OCI-LY7 (cell line): ENCODE measurements around the gene ARL6IP6. TPM values are rescaled to one million over a fixed set of nuclear protein-coding genes. Genes with fewer than 3 reads are reported as not detected.

Experiments used
- Bru-seq: library from RNA; stranded (reverse); fragments of 400-500 nt; gene quantifications from one replicate; lab custom pipeline; 2021; lab: Mats Ljungman, UMichigan
- BruChase-seq, 2 experiments: library from RNA; stranded (reverse); fragments of 400-500 nt; gene quantifications; one replicate each; lab custom pipeline; 2021; lab: Mats Ljungman, UMichigan
- BruUV-seq: library from RNA; stranded (reverse); fragments of 400-500 nt; replicated peaks from 2 replicates; lab custom pipeline; 2021; lab: Mats Ljungman, UMichigan
- CTCF ChIA-PET: fragments of 300-600 bp; sonication (Branson Sonifier 250); formaldehyde crosslinking; loops from one replicate; lab custom pipeline; 2022; ENCODE audit warnings: antibody characterized with exemption; ENCODE audit not compliant: unreplicated experiment; lab: Charles Lee
- POLR2A ChIA-PET: fragments of 300-600 bp; sonication (Branson Sonifier 250); formaldehyde crosslinking; loops from one replicate; lab custom pipeline; 2022; ENCODE audit warnings: antibody characterized with exemption; lab: Charles Lee
- DNase-seq: peaks from one replicate; pipeline ENCODE4 v3.0.0-alpha.2; 2015; ENCODE audit warnings: low spot score
- H2AFZ ChIP-seq: fragments of 200-600 bp; sonication (generic), shearing (Covaris generic); 2 replicates; pipeline ENCODE4 v1.6.1; 2014; ENCODE audit warnings: mild to moderate bottlenecking, antibody characterized with exemption, low read length, moderate library complexity
- H3K27ac ChIP-seq: fragments of 200-600 bp; sonication (generic); 2 replicates; pipeline ENCODE4 v1.5.1; 2014; ENCODE audit warnings: mixed run types, low read depth, mild to moderate bottlenecking, moderate library complexity, low read length, inconsistent platforms; ENCODE audit not compliant: poor library complexity, severe bottlenecking
- H3K36me3 ChIP-seq: fragments of 200-600 bp; sonication (generic); 2 replicates; pipeline ENCODE4 v1.6.1; 2014; ENCODE audit warnings: mild to moderate bottlenecking, antibody characterized with exemption, low read length, moderate library complexity, mixed read lengths; ENCODE audit not compliant: insufficient read depth
- H3K4me1 ChIP-seq: fragments of 200-600 bp; sonication (generic); 2 replicates; pipeline ENCODE4 v1.5.1; 2014; ENCODE audit warnings: mild to moderate bottlenecking, low read length; ENCODE audit not compliant: insufficient read depth, poor library complexity, severe bottlenecking
- H3K4me2 ChIP-seq: fragments of 200-600 bp; sonication (generic); 2 replicates; pipeline ENCODE4 v1.6.1; 2014; ENCODE audit warnings: mild to moderate bottlenecking, low read length
- H3K4me3 ChIP-seq: fragments of 200-600 bp; sonication (generic); 2 replicates; pipeline ENCODE4 v1.5.1; 2014; ENCODE audit warnings: mild to moderate bottlenecking, low read depth, low read length; ENCODE audit not compliant: poor library complexity, severe bottlenecking
- H3K79me2 ChIP-seq: fragments of 200-600 bp; sonication (generic); 2 replicates; pipeline ENCODE4 v1.6.1; 2016; ENCODE audit warnings: low read depth, mild to moderate bottlenecking, low read length, moderate library complexity, mixed read lengths; ENCODE audit not compliant: insufficient read depth
- H3K9me2 ChIP-seq: fragments of 200-600 bp; sonication (generic); 2 replicates; pipeline ENCODE4 v1.6.1; 2016; ENCODE audit warnings: mild to moderate bottlenecking, low read length, mixed read lengths; ENCODE audit not compliant: insufficient read depth
- H3K9me3 ChIP-seq: fragments of 200-600 bp; sonication (generic); 2 replicates; pipeline ENCODE4 v1.6.1; 2014; ENCODE audit warnings: mild to moderate bottlenecking, mixed run types, low read length, mixed read lengths
- H4K20me1 ChIP-seq: fragments of 200-600 bp; sonication (generic); 2 replicates; pipeline ENCODE4 v1.6.1; 2014; ENCODE audit warnings: mild to moderate bottlenecking, antibody characterized with exemption, low read length, moderate library complexity, mixed read lengths; ENCODE audit not compliant: insufficient read depth
- EZH2phosphoT487 ChIP-seq: fragments of 200-600 bp; sonication (generic); IDR thresholded peaks from 2 replicates; pipeline ENCODE4 v1.6.1; 2018; ENCODE audit warnings: low read depth, borderline replicate concordance, mild to moderate bottlenecking, mixed run types, antibody characterized with exemption, low read length, moderate library complexity, mixed read lengths
- intact Hi-C: fragments of 100-400 bp; cut with micrococcal nuclease; formaldehyde crosslinking; loops from one replicate; pipeline ENCODE4 v1.10.0; 2022; ENCODE audit not compliant: unreplicated experiment
- long read RNA-seq: library from polyadenylated mRNA; stranded (forward); transcript quantifications from one replicate; pipeline ENCODE4 v2.0.0, GENCODE V29; 2022
- total RNA-seq, 2 experiments: library from RNA; depleted of rRNA in 1 of 2; stranded (reverse); fragments of >200 nt in 1 of 2; shearing (Covaris generic) in 1 of 2; gene quantifications; 2 replicates each; pipeline ENCODE4 v1.2.3, GENCODE V29; 2014 to 2022
- TF ChIP-seq, protein P1 (sequence below): fragments of 200-600 bp; sonication (generic); conservative IDR thresholded peaks from 2 replicates; pipeline ENCODE4 v1.5.1; 2014; ENCODE audit warnings: mild to moderate bottlenecking, antibody characterized with exemption, low read length, moderate library complexity, mixed read lengths

The ARL6IP6 gene
- total RNA-seq (2014; rRNA removed; shearing (Covaris generic)), result 34.6 and 38.3 TPM in 2 replicates
- 58.3 and 61.8 TPM in 2 replicates for total RNA-seq (2022)
- Bru-seq, nascent RNA, result percentile 94 among the genes with signal in this experiment
- percentile 77 among the genes with signal in this experiment for BruChase-seq, experiment 1, labeled RNA remaining after a 6-hour chase
- BruChase-seq, experiment 2, labeled RNA remaining after a 2-hour chase, result percentile 85 among the genes with signal in this experiment
- long read RNA-seq, transcript ARL6IP6-201 (4 exons, 2,805 nt), result major isoform, 185 of 230 reads
- long read RNA-seq, partial matches to known transcripts, result 5 of 230 reads
- long read RNA-seq, other reads (novel, unspliced or antisense), result 35 of 230 reads

DNA sequence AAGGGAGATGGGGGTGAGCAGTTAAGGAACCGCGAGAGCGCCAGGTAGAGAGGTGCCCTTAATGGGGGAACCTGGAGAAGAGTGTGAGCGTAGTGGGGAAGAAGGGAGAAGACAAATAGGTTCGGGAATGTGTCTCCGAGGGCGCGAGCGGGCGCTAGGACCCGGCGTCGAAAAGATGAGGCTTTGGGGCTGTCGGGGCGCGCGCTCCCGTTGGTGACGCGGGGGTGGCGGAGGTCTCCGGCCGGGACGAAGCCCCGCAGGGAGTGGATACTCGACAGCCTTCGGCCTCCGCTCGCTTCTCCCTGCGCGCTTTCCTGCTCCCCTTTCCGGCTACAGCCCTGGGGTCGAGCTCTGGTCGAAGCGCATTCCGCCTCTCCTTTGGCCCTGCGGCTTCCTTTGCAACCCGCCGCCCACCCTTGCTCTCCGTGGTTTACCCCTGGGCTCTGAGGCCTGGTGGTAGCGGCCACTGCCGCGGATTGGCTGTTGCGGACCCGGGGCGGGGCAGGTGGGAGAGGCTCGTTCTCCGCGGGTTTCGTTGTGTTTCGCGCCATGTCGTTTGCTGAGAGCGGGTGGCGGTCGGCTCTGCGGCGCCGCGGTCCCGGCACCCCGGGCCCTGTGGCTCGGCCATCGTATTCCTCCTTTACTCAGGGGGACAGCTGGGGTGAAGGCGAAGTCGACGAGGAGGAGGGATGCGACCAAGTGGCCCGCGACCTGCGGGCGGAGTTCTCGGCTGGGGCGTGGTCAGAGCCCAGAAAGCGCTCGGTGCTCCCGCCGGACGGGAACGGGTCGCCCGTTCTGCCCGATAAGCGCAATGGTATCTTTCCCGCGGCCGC, at the start of gene ARL6IP6:
Gene ARL6IP6 (plus strand): TSS at position 545 of the 833 bp plus-strand sequence. CDS start 5 bp downstream, at position 550.
- CTCF ChIA-PET, result no interaction called here
- peaks cover 33% of the 10 kb centered on the region for H3K4me1 ChIP-seq

DNA sequence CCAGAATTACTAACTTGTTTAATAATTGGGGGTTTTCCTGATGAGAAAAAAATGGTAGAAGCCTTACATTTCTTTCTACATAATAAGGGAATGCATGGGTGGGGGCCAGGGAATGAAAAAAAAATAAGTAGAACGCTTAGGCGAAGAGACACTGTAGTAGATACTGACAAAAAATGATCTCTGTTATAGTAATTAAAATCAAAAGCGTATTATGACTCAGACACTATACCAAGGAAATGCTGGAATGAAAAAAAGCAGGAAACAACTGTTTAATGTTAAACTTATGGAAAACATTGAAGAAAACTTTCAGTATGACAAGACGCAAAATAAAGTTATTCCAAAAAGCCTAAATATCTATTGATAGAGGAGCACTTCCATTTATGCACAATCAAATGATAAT, 44.1 kb upstream of the ARL6IP6 start:
- peaks cover 98% of the 10 kb centered on the region for H3K36me3 ChIP-seq
- no TSS peak for BruUV-seq

More for the DNA sequence above, at the start of gene ARL6IP6:
- intact Hi-C loops, result loop anchor here (5.0 kb wide), 1 partner anchor 891 kb away; the partner anchor contains the start of gene ARL5A
- DNase-seq, result peak; percentile 94
- TF ChIP-seq, protein P1, sequence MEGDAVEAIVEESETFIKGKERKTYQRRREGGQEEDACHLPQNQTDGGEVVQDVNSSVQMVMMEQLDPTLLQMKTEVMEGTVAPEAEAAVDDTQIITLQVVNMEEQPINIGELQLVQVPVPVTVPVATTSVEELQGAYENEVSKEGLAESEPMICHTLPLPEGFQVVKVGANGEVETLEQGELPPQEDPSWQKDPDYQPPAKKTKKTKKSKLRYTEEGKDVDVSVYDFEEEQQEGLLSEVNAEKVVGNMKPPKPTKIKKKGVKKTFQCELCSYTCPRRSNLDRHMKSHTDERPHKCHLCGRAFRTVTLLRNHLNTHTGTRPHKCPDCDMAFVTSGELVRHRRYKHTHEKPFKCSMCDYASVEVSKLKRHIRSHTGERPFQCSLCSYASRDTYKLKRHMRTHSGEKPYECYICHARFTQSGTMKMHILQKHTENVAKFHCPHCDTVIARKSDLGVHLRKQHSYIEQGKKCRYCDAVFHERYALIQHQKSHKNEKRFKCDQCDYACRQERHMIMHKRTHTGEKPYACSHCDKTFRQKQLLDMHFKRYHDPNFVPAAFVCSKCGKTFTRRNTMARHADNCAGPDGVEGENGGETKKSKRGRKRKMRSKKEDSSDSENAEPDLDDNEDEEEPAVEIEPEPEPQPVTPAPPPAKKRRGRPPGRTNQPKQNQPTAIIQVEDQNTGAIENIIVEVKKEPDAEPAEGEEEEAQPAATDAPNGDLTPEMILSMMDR, result no peak
- TF ChIP-seq EZH2phosphoT487, result no peak
- Histone ChIP-seq H3K36me3 (peaks cover 63% of the 10 kb centered on the region), H3K79me2 (peaks cover 85% of the 10 kb centered on the region), H3K27ac (peak within 1 kb of the TSS; percentile 89), H3K9me3 (no peaks in the 10 kb centered on the region), H3K4me2 (peak within 1 kb of the TSS; percentile 88), H3K9me2 (no peaks in the 10 kb centered on the region), H4K20me1 (peaks cover 59% of the 10 kb centered on the region), H3K4me3 (peak within 1 kb of the TSS; percentile 76), H2AFZ (peak within 1 kb of the TSS; percentile 71)
- no TSS peak for BruUV-seq
- POLR2A ChIA-PET, result interaction anchor here (0.6 to 5.5 kb wide), 6 partner anchors 13 to 533 kb away, joined by 3 to 45 read pairs (median 4); no protein-coding TSS in a partner anchor

More for the DNA sequence above, 44.1 kb upstream of the ARL6IP6 start:
- Histone ChIP-seq H2AFZ (no peak overlapping the region), H3K79me2 (peaks cover 10% of the 10 kb centered on the region), H4K20me1 (peaks cover 4% of the 10 kb centered on the region; the same call in 1 of the 2 replicates), H3K27ac (no peak overlapping the region), H3K4me1 (no peaks in the 10 kb centered on the region), H3K9me2 (no peaks in the 10 kb centered on the region), H3K4me3 (no peak overlapping the region), H3K9me3 (no peaks in the 10 kb centered on the region), H3K4me2 (no peak overlapping the region)
- intact Hi-C loops, result no loop called here
- DNase-seq, result no peak
- no peak for TF ChIP-seq EZH2phosphoT487
- TF ChIP-seq, protein P1, result no peak
- CTCF ChIA-PET, result no interaction called here
- POLR2A ChIA-PET, result interaction anchor here (0.5 to 0.9 kb wide), 2 partner anchors 14 to 563 kb away, joined by 3 to 4 read pairs; no protein-coding TSS in a partner anchor
